Neuronal stem cell (in vitro differentiated cells): ENCODE results near the gene CACYBP.
"Not testable (repeated sequence)": the region's sequence is repeated elsewhere in the genome, so short reads cannot be mapped to it uniquely, and the experiment has no call there.

Experiments
- DNase-seq: peaks from one replicate; pipeline ENCODE4 v3.0.0-alpha.2; 2013; ENCODE audit warnings: low spot score
- H2AFZ ChIP-seq: one replicate; pipeline ENCODE4 v1.6.1; 2013; ENCODE audit warnings: mild to moderate bottlenecking, low read length, inconsistent platforms
- H2AK5ac ChIP-seq: 2 replicates; pipeline ENCODE4 v1.6.1; 2013; ENCODE audit warnings: low read depth, mild to moderate bottlenecking, inconsistent platforms, low read length, moderate library complexity, mixed read lengths
- H2BK120ac ChIP-seq: 2 replicates; pipeline ENCODE4 v1.6.1; 2013; ENCODE audit warnings: low read depth, mild to moderate bottlenecking, inconsistent platforms, low read length, moderate library complexity, mixed read lengths
- H2BK12ac ChIP-seq: one replicate; pipeline ENCODE4 v1.6.1; 2013; ENCODE audit warnings: low read length, inconsistent platforms
- H2BK15ac ChIP-seq: 2 replicates; pipeline ENCODE4 v1.6.1; 2013; ENCODE audit warnings: mild to moderate bottlenecking, low read length, inconsistent platforms, mixed read lengths
- H2BK5ac ChIP-seq: one replicate; pipeline ENCODE4 v1.6.1; 2013; ENCODE audit warnings: inconsistent platforms, mild to moderate bottlenecking, low read length, moderate library complexity
- H3K14ac ChIP-seq: one replicate; pipeline ENCODE4 v1.6.1; 2013; ENCODE audit warnings: low read length, inconsistent platforms
- H3K18ac ChIP-seq: 2 replicates; pipeline ENCODE4 v1.6.1; 2013; ENCODE audit warnings: low read length, inconsistent platforms
- H3K23ac ChIP-seq: 2 replicates; pipeline ENCODE4 v1.6.1; 2013; ENCODE audit warnings: low read depth, mild to moderate bottlenecking, mixed read lengths, low read length, inconsistent platforms; ENCODE audit not compliant: poor library complexity
- H3K27ac ChIP-seq: replicated peaks from 3 replicates; pipeline ENCODE4 v1.5.1; 2013; ENCODE audit warnings: low read length, inconsistent platforms
- H3K27me3 ChIP-seq, 3 experiments: 2 replicates each; pipeline ENCODE4 v1.6.1; 2013; ENCODE audit warnings: low read length in 3 of 3, mild to moderate bottlenecking in 2 of 3, inconsistent platforms in 1 of 3, low read depth in 1 of 3, mixed read lengths in 1 of 3, moderate library complexity in 1 of 3; ENCODE audit not compliant: control insufficient read depth in 3 of 3, insufficient read depth in 3 of 3
- H3K36me3 ChIP-seq, 2 donors: replicated peaks in 1 of 2; 2 replicates each; pipeline ENCODE4 v1.6.1; 2013; ENCODE audit warnings: low read length in 2 of 2; ENCODE audit not compliant: control insufficient read depth in 2 of 2, insufficient read depth in 2 of 2
- H3K4ac ChIP-seq: 2 replicates; pipeline ENCODE4 v1.6.1; 2013; ENCODE audit warnings: inconsistent platforms, mild to moderate bottlenecking, low read length, moderate library complexity
- H3K4me1 ChIP-seq, 2 donors: 1 replicate in 1 of 2; 2 replicates in 1 of 2; pipeline ENCODE4 v1.6.1; 2013; ENCODE audit warnings: low read length in 2 of 2, low read depth in 1 of 2; ENCODE audit not compliant: control insufficient read depth in 2 of 2, insufficient read depth in 1 of 2
- H3K4me2 ChIP-seq: one replicate; pipeline ENCODE4 v1.6.1; 2013; ENCODE audit warnings: mild to moderate bottlenecking, low read length, inconsistent platforms; ENCODE audit not compliant: insufficient read depth, poor library complexity, severe bottlenecking
- H3K4me3 ChIP-seq, 2 donors: 2 replicates each; pipeline ENCODE4 v1.5.1; 2013; ENCODE audit warnings: low read length in 2 of 2, mild to moderate bottlenecking in 2 of 2, inconsistent platforms in 1 of 2, moderate library complexity in 1 of 2
- H3K79me1 ChIP-seq: one replicate; pipeline ENCODE4 v1.6.1; 2013; ENCODE audit warnings: low read depth, mild to moderate bottlenecking, inconsistent platforms, low read length, moderate library complexity
- H3K9ac ChIP-seq: one replicate; pipeline ENCODE4 v1.6.1; 2013; ENCODE audit warnings: mild to moderate bottlenecking, low read depth, low read length, inconsistent platforms; ENCODE audit not compliant: poor library complexity
- H3K9me3 ChIP-seq, 2 donors: replicated peaks in 1 of 2; 2 replicates each; pipeline versions ENCODE3 to v1.6.1; 2013; ENCODE audit warnings: low read length in 2 of 2, mild to moderate bottlenecking in 2 of 2, inconsistent platforms in 1 of 2, low read depth in 1 of 2, mixed read lengths in 1 of 2, moderate library complexity in 1 of 2; ENCODE audit not compliant: control insufficient read depth in 2 of 2, insufficient read depth in 1 of 2
- H4K8ac ChIP-seq: one replicate; pipeline ENCODE4 v1.6.1; 2013; ENCODE audit warnings: low read depth, mild to moderate bottlenecking, inconsistent platforms, low read length, moderate library complexity
- H4K91ac ChIP-seq: one replicate; pipeline ENCODE4 v1.6.1; 2013; ENCODE audit warnings: low read length, low read depth, mild to moderate bottlenecking, inconsistent platforms; ENCODE audit not compliant: poor library complexity
- WGBS, 2 donors: extraction: QIAGEN DNeasy Blood & Tissue Kit; methylation state at CpG; one replicate each; pipeline ENCODE4 v1.1.7; 2013; ENCODE audit warnings: missing lambda C conversion rate in 2 of 2, mixed read lengths in 1 of 2; ENCODE audit not compliant: insufficient read length in 2 of 2, insufficient replicate concordance in 1 of 2; ENCODE audit errors: extremely low coverage in 2 of 2; 5-methylcytosine and 5-hydroxymethylcytosine counted together

CACYBP gene

DNA sequence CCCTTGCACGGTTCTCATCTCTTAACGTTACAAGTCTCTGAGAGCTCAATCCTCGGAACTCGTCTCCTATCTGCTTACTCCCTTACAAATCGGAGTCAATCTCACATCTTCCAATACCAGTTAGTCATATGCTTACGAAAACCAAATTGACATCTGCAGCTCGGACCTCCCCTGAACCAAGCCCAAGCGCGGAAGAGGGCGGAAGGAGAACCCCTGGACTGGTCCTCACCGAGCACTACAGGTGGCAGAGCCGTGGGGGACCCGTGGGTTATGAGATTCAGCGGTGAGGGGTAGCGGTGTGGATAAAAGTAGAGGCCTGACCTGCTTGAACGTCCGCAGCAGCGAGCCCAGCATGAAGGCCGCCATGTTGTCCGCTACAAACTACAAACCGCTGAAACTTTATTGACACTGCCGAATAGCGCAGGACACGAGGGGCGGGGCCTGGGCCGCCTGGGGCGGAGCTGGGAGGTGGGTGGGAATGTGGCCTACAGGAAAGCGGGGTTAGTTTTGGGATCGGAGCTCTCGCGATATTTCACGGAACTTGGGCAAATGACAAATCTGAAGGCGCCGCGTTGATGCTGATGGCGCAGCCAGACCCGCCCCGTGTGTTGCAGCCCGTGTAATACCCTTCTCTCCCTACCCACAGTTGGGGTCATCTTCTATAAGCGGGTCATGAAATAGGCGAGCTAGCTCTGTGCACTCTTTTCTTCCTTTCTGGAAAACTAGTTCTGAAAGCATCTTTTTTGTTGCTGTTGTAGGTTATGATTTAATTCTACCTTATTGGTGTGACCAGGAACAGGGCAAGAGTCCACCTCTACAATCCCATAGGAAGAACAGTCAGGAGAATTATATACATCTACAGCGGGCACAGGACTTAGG lies 23.5 kb downstream of the CACYBP start, which contains the start of gene MRPS14:
MRPS14 (minus strand) TSS at position 383 of the 879 bp plus-strand sequence; CDS start at position 366, 17 bp downstream.
- no peak within 1 kb of the TSS for H2BK15ac ChIP-seq
- H2BK12ac ChIP-seq = no peak within 1 kb of the TSS
- H3K79me1 ChIP-seq = no peaks in the 10 kb centered on the region
- H3K27ac ChIP-seq = no peak within 1 kb of the TSS
- H3K14ac ChIP-seq = no peak within 1 kb of the TSS
- H3K23ac ChIP-seq = no peak within 1 kb of the TSS
- H4K8ac ChIP-seq = peak within 1 kb of the TSS; percentile 97
- no peak within 1 kb of the TSS for H3K4ac ChIP-seq
- no peak within 1 kb of the TSS for H2BK120ac ChIP-seq
- peak within 1 kb of the TSS; percentile 83 for H3K4me2 ChIP-seq
- H3K27me3 ChIP-seq = no peaks in the 10 kb centered on the region
- H3K4me1 ChIP-seq = no peaks in the 10 kb centered on the region
- peak within 1 kb of the TSS; percentile 85 to 95 for H3K4me3 ChIP-seq
- peaks cover 1 to 27% of the 10 kb centered on the region in 2 donors for H3K36me3 ChIP-seq
- WGBS, 2 donors = no CpG with 5 or more reads among the region's 42 CpGs
- H2BK5ac ChIP-seq = no peak within 1 kb of the TSS
- no peak within 1 kb of the TSS for H2AK5ac ChIP-seq
- peak; percentile 95 for DNase-seq
- H3K18ac ChIP-seq = peak within 1 kb of the TSS; percentile 93
- H4K91ac ChIP-seq = no peak within 1 kb of the TSS
- peak within 1 kb of the TSS; percentile 95 for H3K9ac ChIP-seq
- no peaks in the 10 kb centered on the region for H3K9me3 ChIP-seq
- H2AFZ ChIP-seq = peak within 1 kb of the TSS; percentile 91

DNA sequence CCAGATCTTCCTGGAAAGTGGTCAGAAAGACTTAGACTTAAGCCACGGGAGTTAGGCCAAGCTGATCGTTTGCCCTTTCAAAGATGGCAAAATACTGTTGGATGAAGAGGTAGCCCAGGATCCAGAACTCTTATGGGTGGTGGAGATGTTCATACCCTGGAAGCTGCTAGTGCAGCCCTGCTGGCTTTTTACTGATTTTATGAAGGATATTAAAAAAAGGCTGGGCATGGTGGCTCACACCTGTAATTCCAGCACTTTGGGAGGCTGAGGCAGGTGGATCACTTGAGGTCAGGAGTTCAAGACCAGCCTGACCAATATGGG lies 24.1 kb downstream of the CACYBP start:
- not testable (repeated sequence) for H3K18ac ChIP-seq, H3K23ac ChIP-seq, H3K27me3 ChIP-seq, H2BK12ac ChIP-seq, H3K14ac ChIP-seq, H2AK5ac ChIP-seq, DNase-seq, H3K9ac ChIP-seq, H4K8ac ChIP-seq, H2BK120ac ChIP-seq, H4K91ac ChIP-seq, H3K4me1 ChIP-seq, H2BK5ac ChIP-seq, H3K27ac ChIP-seq, H2BK15ac ChIP-seq, H3K4ac ChIP-seq, H3K79me1 ChIP-seq, H3K9me3 ChIP-seq
- H2AFZ ChIP-seq = peak overlapping the region; percentile 91
- H3K4me2 ChIP-seq = peak overlapping the region; percentile 62
- peaks cover 0 to 21% of the 10 kb centered on the region in 2 donors for H3K36me3 ChIP-seq
- no CpG with 5 or more reads among the region's 2 CpGs for WGBS, 2 donors
- H3K4me3 ChIP-seq = peak overlapping the region; percentile 69 to 85

DNA sequence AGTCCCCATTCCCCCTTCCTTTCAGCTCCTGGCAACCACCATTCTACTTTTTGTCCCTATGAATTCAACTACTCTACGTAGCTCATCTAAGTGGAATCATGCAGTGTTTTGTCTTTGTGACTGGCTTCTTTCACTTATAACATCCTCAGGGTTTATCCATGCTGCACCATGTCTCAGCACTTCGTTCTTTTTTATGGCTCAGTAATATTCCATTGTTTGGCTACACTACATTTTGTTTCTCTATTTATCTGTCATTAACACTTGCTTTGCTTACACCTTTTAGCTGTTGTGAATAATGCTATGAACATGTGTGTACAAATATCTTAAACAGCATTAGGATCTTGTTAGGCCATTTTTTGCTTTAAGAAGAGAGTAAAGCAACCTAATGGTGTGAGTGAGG lies 25.0 kb downstream of the CACYBP start:
- no peaks in the 10 kb centered on the region for H3K27me3 ChIP-seq

DNA sequence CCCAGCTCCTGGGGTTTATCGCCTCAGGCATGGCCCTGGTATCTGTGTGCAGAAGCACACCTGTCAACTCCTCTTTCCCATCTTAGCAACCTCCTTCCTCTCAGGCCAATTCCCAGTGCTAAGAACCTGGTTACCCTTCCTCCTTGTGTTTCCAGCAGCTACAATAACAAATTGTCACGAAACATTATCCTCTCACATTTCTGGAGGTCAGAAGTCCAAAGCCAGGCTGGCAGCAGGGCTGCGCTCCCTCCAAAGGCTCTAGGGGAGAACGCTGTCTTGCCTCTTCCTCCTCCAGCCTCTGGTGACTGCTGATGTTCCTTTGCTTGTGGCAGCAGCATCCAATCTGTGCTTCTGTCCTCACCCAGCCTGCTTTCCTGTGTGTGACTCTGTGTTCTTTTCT lies 34.2 kb downstream of the CACYBP start:
- no peak overlapping the region for H2BK120ac ChIP-seq
- H2BK15ac ChIP-seq = no peak overlapping the region
- H3K27ac ChIP-seq = no peak overlapping the region
- no peak overlapping the region for H2BK5ac ChIP-seq
- H3K27me3 ChIP-seq = peaks cover 0 to 2% (median 0%) of the 10 kb centered on the region in 3 experiments
- H3K9ac ChIP-seq = no peak overlapping the region
- H2AK5ac ChIP-seq = no peak overlapping the region
- H3K36me3 ChIP-seq = no peaks in the 10 kb centered on the region
- H3K18ac ChIP-seq = no peak overlapping the region
- DNase-seq = no peak
- no peak overlapping the region for H3K4me3 ChIP-seq
- H3K9me3 ChIP-seq = no peaks in the 10 kb centered on the region
- no peak overlapping the region for H3K14ac ChIP-seq
- no peak overlapping the region for H4K8ac ChIP-seq
- peak overlapping the region; percentile 33 for H2AFZ ChIP-seq
- H4K91ac ChIP-seq = no peak overlapping the region
- no peak overlapping the region for H3K4me2 ChIP-seq
- H3K4ac ChIP-seq = no peak overlapping the region
- H2BK12ac ChIP-seq = no peak overlapping the region
- H3K4me1 ChIP-seq = peaks cover 0 to 2% of the 10 kb centered on the region in 2 donors
- WGBS, 2 donors = no CpG with 5 or more reads among the region's 4 CpGs
- no peaks in the 10 kb centered on the region for H3K79me1 ChIP-seq
- no peak overlapping the region for H3K23ac ChIP-seq

More for the DNA sequence above, 25.0 kb downstream of the CACYBP start:
- Histone ChIP-seq H2BK12ac (no peak overlapping the region), H3K18ac (no peak overlapping the region), H4K8ac (no peak overlapping the region), H2AK5ac (no peak overlapping the region), H3K4me1 (no peaks in the 10 kb centered on the region), H3K27ac (no peak overlapping the region), H3K9ac (no peak overlapping the region), H3K4me3 (no peak overlapping the region), H2BK15ac (no peak overlapping the region), H4K91ac (no peak overlapping the region), H3K36me3 (peaks cover 0 to 13% of the 10 kb centered on the region in 2 donors), H3K23ac (no peak overlapping the region), H2BK5ac (no peak overlapping the region), H2BK120ac (no peak overlapping the region), H3K79me1 (no peaks in the 10 kb centered on the region), H3K4ac (no peak overlapping the region), H2AFZ (no peak overlapping the region), H3K9me3 (no peaks in the 10 kb centered on the region), H3K14ac (no peak overlapping the region), H3K4me2 (no peak overlapping the region)
- DNase-seq = no peak
- no CpG with 5 or more reads among the region's 2 CpGs for WGBS, 2 donors
